Natural killer cell (primary cell): ENCODE data around the gene FADS2. TPM values are rescaled to one million over a fixed set of nuclear protein-coding genes. Genes with fewer than 3 reads are reported as not detected.

Source experiments
- ATAC-seq, 3 donors: fragments of 150-1000 bp in 2 of 3; fragments of 200-7000 bp in 1 of 3; cut with Tn5 transposase; 1 replicate in 1 of 3; 2 replicates in 2 of 3; pipeline ENCODE4 v1.10.0; 2021; ENCODE audit warnings: mild to moderate bottlenecking in 2 of 3, moderate library complexity in 2 of 3
- DNase-seq, 2 donors: peaks; one replicate each; pipeline versions ENCODE4 v3.0.0 to v3.0.0-alpha.2; 2013 to 2021; ENCODE audit warnings: mixed read lengths in 1 of 2
- H3K27ac ChIP-seq: one replicate; pipeline ENCODE4 v1.5.1; 2013; ENCODE audit warnings: mild to moderate bottlenecking, low read length
- H3K27me3 ChIP-seq: one replicate; pipeline ENCODE4 v1.6.1; 2013; ENCODE audit warnings: low read length; ENCODE audit not compliant: control insufficient read depth, insufficient read depth
- H3K36me3 ChIP-seq: one replicate; pipeline ENCODE4 v1.6.1; 2013; ENCODE audit warnings: low read length; ENCODE audit not compliant: control insufficient read depth, insufficient read depth
- H3K4me1 ChIP-seq: one replicate; pipeline ENCODE4 v1.6.1; 2013; ENCODE audit warnings: low read length; ENCODE audit not compliant: control insufficient read depth, insufficient read depth
- H3K4me3 ChIP-seq: one replicate; pipeline ENCODE4 v1.5.1; 2013; ENCODE audit warnings: low read length
- H3K9me3 ChIP-seq: one replicate; pipeline ENCODE4 v1.6.1; 2013; ENCODE audit warnings: low read length; ENCODE audit not compliant: control insufficient read depth, insufficient read depth
- H3K27ac Mint-ChIP-seq, 2 donors: one replicate each; pipeline ENCODE4 v1.8.0; 2022; ENCODE audit warnings: mild to moderate bottlenecking in 2 of 2, mixed read lengths in 2 of 2, moderate library complexity in 1 of 2
- H3K27me3 Mint-ChIP-seq, 2 donors: one replicate each; pipeline ENCODE4 v1.8.0; 2022; ENCODE audit warnings: low read depth in 2 of 2, mixed read lengths in 2 of 2
- H3K36me3 Mint-ChIP-seq: one replicate; pipeline ENCODE4 v1.8.0; 2022; ENCODE audit warnings: mixed read lengths
- H3K4me1 Mint-ChIP-seq, 2 donors: one replicate each; pipeline ENCODE4 v1.8.0; 2022; ENCODE audit warnings: mixed read lengths in 2 of 2
- H3K4me3 Mint-ChIP-seq: one replicate; pipeline ENCODE4 v1.8.0; 2022; ENCODE audit warnings: mild to moderate bottlenecking, moderate library complexity, mixed read lengths
- H3K9me3 Mint-ChIP-seq, 2 donors: one replicate each; pipeline ENCODE4 v1.8.0; 2022; ENCODE audit warnings: mixed read lengths in 2 of 2
- CTCF ChIP-seq: fragments of 200-600 bp; IDR thresholded peaks from one replicate; pipeline ENCODE4 v1.8.0; 2022; ENCODE audit warnings: antibody characterized with exemption
- WGBS: methylation state at CpG from one replicate; pipeline ENCODE4 v1.1.7; 2013; ENCODE audit warnings: missing lambda C conversion rate; ENCODE audit not compliant: insufficient coverage; 5-methylcytosine and 5-hydroxymethylcytosine counted together
- intact Hi-C: fragments of 100-400 bp; cut with micrococcal nuclease; formaldehyde crosslinking; loops from one replicate; pipeline ENCODE4 v1.14.2; 2022
- total RNA-seq, 4 donors: library from RNA; stranded (reverse); fragments of 120-200 nt in 1 of 4; gene quantifications; one replicate each; pipeline versions ENCODE4 v1.2.3 to v1.2.4, GENCODE V29; 2013 to 2022

FADS2 gene
- total RNA-seq, 3 donors from 2014 or later (not counting 1 experiment from before 2014, with no cell fraction given) = 30.4 to 52.7 (median 34.4) TPM

GRCh38 chr11:61900251-61900650, 72.2 kb downstream of the FADS2 start:
- Mint-ChIP-seq H3K4me1 (peaks cover 0 to 7% of the 10 kb centered on the region in 2 donors), H3K4me3 (no peak overlapping the region), H3K27me3 (peaks cover 0 to 3% of the 10 kb centered on the region in 2 donors), H3K27ac (no peak overlapping the region), H3K36me3 (no peaks in the 10 kb centered on the region), H3K9me3 (no peaks in the 10 kb centered on the region)
- no peak overlapping the region for H3K4me3 ChIP-seq
- 96% methylated on average over 17 of the region's 17 CpGs for WGBS
- peaks cover 11% of the 10 kb centered on the region for H3K4me1 ChIP-seq
- TF ChIP-seq CTCF = no peak
- DNase-seq = no peak
- no peak overlapping the region for H3K27ac ChIP-seq
- ATAC-seq = no peak
- no peaks in the 10 kb centered on the region for H3K9me3 ChIP-seq
- no peaks in the 10 kb centered on the region for H3K36me3 ChIP-seq
- intact Hi-C loops = no loop called here
- no peaks in the 10 kb centered on the region for H3K27me3 ChIP-seq

- H3K27me3 Mint-ChIP-seq = peaks cover 0 to 3% of the 10 kb centered on the region in 2 donors
Observed at GRCh38 chr11:61901397-61901796, 73.3 kb downstream of the FADS2 start.

GRCh38 chr11:61902313-61902712, 74.2 kb downstream of the FADS2 start:
- intact Hi-C loops = no loop called here

More at GRCh38 chr11:61901397-61901796, 73.3 kb downstream of the FADS2 start:
- TF ChIP-seq CTCF = no peak
- H3K4me3 ChIP-seq = no peak overlapping the region
- no peaks in the 10 kb centered on the region for H3K9me3 ChIP-seq
- intact Hi-C loops = no loop called here
- H3K27me3 ChIP-seq = no peaks in the 10 kb centered on the region
- ATAC-seq = no peak
- 99% methylated on average over 10 of the region's 10 CpGs for WGBS
- H3K27ac Mint-ChIP-seq = no peak overlapping the region
- no peaks in the 10 kb centered on the region for H3K36me3 Mint-ChIP-seq
- H3K36me3 ChIP-seq = no peaks in the 10 kb centered on the region
- no peaks in the 10 kb centered on the region for H3K9me3 Mint-ChIP-seq
- H3K4me3 Mint-ChIP-seq = no peak overlapping the region
- DNase-seq = no peak
- peaks cover 11% of the 10 kb centered on the region for H3K4me1 ChIP-seq
- peaks cover 0 to 7% of the 10 kb centered on the region in 2 donors for H3K4me1 Mint-ChIP-seq
- H3K27ac ChIP-seq = no peak overlapping the region

More at GRCh38 chr11:61902313-61902712, 74.2 kb downstream of the FADS2 start:
- no peak overlapping the region for H3K27ac Mint-ChIP-seq
- DNase-seq (no peak), ATAC-seq (no peak)
- H3K4me1 Mint-ChIP-seq = peaks cover 0 to 7% of the 10 kb centered on the region in 2 donors
- Histone ChIP-seq H3K27me3 (no peaks in the 10 kb centered on the region), H3K27ac (no peak overlapping the region), H3K4me3 (no peak overlapping the region), H3K4me1 (peaks cover 11% of the 10 kb centered on the region), H3K36me3 (no peaks in the 10 kb centered on the region), H3K9me3 (no peaks in the 10 kb centered on the region)
- H3K27me3 Mint-ChIP-seq = peaks cover 0 to 3% of the 10 kb centered on the region in 2 donors
- H3K9me3 Mint-ChIP-seq = no peaks in the 10 kb centered on the region
- 92% methylated on average over 10 of the region's 11 CpGs for WGBS
- no peak overlapping the region for H3K4me3 Mint-ChIP-seq
- no peaks in the 10 kb centered on the region for H3K36me3 Mint-ChIP-seq
- TF ChIP-seq CTCF = no peak
